HG03354 (cell line): ENCODE results near the gene ZNF281.
"Not testable (repeated sequence)": the region's sequence is repeated elsewhere in the genome, so short reads cannot be mapped to it uniquely, and the experiment has no call there.

Experiments
- ATAC-seq: cut with Tn5 transposase; IDR thresholded peaks from one replicate; pipeline ENCODE4 v1.9.1; 2021; ENCODE audit warnings: mild to moderate bottlenecking; ENCODE audit not compliant: unreplicated experiment, poor library complexity, severe bottlenecking

ZNF281 gene

GRCh38 chr1:200367841-200368534 lies 41.8 kb downstream of the ZNF281 start:
- ATAC-seq, result no peak

GRCh38 chr1:200366577-200367253 lies 43.1 kb downstream of the ZNF281 start:
- no peak for ATAC-seq

- ATAC-seq, result no peak
Measured at GRCh38 chr1:200365897-200366426, 43.9 kb downstream of the ZNF281 start.

- no peak for ATAC-seq
Measured at GRCh38 chr1:200364831-200365230, 45.0 kb downstream of the ZNF281 start.

- no peak for ATAC-seq
Measured at GRCh38 chr1:200364091-200364759, 45.6 kb downstream of the ZNF281 start.

GRCh38 chr1:200363264-200363933 lies 46.4 kb downstream of the ZNF281 start:
- peak; percentile 52 for ATAC-seq

GRCh38 chr1:200362421-200362820 lies 47.4 kb downstream of the ZNF281 start:
- no peak for ATAC-seq

GRCh38 chr1:200359610-200360163 lies 50.1 kb downstream of the ZNF281 start:
- no peak for ATAC-seq

GRCh38 chr1:200357925-200358324 lies 51.9 kb downstream of the ZNF281 start:
- ATAC-seq, result not testable (repeated sequence)

- ATAC-seq, result no peak
Measured at GRCh38 chr1:200355801-200356200, 54.0 kb downstream of the ZNF281 start.
